HEK293T (cell line): ENCODE measurements around the gene BCCIP.

Source experiments
- CTCF ChIA-PET: fragments of 350-600 bp; formaldehyde crosslinking; extraction: SDS; loops from one replicate; lab custom pipeline; 2021; ENCODE audit warnings: antibody characterized with exemption, inconsistent platforms; lab: Yijun Ruan, JAX
- POLR2A ChIA-PET: fragments of 350-600 bp; formaldehyde crosslinking; extraction: SDS; loops from one replicate; lab custom pipeline; 2020; ENCODE audit warnings: antibody characterized with exemption, inconsistent platforms; lab: Yijun Ruan, JAX
- DNase-seq: peaks from one replicate; pipeline ENCODE4 v3.0.0; 2012; ENCODE audit warnings: mixed read lengths; ENCODE audit errors: extremely low spot score
- ARNT ChIP-seq: fragments of 450-650 bp; IDR thresholded peaks from 2 replicates; pipeline ENCODE4 v1.6.1; 2017; ENCODE audit warnings: mild to moderate bottlenecking
- BHLHE40 ChIP-seq: fragments of 450-650 bp; IDR thresholded peaks from 2 replicates; pipeline ENCODE4 v1.6.1; 2016; ENCODE audit warnings: mild to moderate bottlenecking, moderate library complexity, borderline replicate concordance
- CTBP1 ChIP-seq: fragments of 450-650 bp; IDR thresholded peaks from 2 replicates; pipeline ENCODE4 v1.6.1; 2016; ENCODE audit warnings: borderline replicate concordance
- ELF4 ChIP-seq: fragments of 450-650 bp; IDR thresholded peaks from 2 replicates; pipeline ENCODE4 v1.6.1; 2017; ENCODE audit warnings: antibody characterized with exemption
- FOXA1 ChIP-seq: fragments of 450-650 bp; IDR thresholded peaks from 2 replicates; pipeline ENCODE4 v1.6.1; 2016; ENCODE audit warnings: mild to moderate bottlenecking
- FOXK2 ChIP-seq: fragments of 450-650 bp; IDR thresholded peaks from 2 replicates; pipeline ENCODE4 v1.6.1; 2016; ENCODE audit warnings: mild to moderate bottlenecking
- FOXM1 ChIP-seq: fragments of 450-650 bp; IDR thresholded peaks from 2 replicates; pipeline ENCODE4 v1.6.1; 2017; ENCODE audit warnings: mild to moderate bottlenecking, borderline replicate concordance
- HDGF ChIP-seq: fragments of 450-650 bp; IDR thresholded peaks from 2 replicates; pipeline ENCODE4 v1.6.1; 2017; ENCODE audit warnings: antibody characterized with exemption, borderline replicate concordance
- L3MBTL2 ChIP-seq: fragments of 450-650 bp; conservative IDR thresholded peaks from 2 replicates; pipeline ENCODE4 v1.6.1; 2016; ENCODE audit warnings: mild to moderate bottlenecking
- LEF1 ChIP-seq: fragments of 450-650 bp; IDR thresholded peaks from 2 replicates; pipeline ENCODE4 v1.6.1; 2017; ENCODE audit warnings: mild to moderate bottlenecking, borderline replicate concordance
- NFRKB ChIP-seq: fragments of 450-650 bp; IDR thresholded peaks from 2 replicates; pipeline ENCODE4 v1.6.1; 2016; ENCODE audit warnings: mild to moderate bottlenecking, moderate library complexity
- PKNOX1 ChIP-seq: fragments of 450-650 bp; IDR thresholded peaks from 2 replicates; pipeline ENCODE4 v1.6.1; 2016
- SP1 ChIP-seq: fragments of 450-650 bp; IDR thresholded peaks from 2 replicates; pipeline ENCODE4 v1.6.1; 2017
- SUZ12 ChIP-seq: fragments of 450-650 bp; IDR thresholded peaks from 2 replicates; pipeline ENCODE4 v1.6.1; 2016; ENCODE audit warnings: mild to moderate bottlenecking
- TARDBP ChIP-seq: fragments of 450-650 bp; IDR thresholded peaks from 2 replicates; pipeline ENCODE4 v1.6.1; 2016
- ZNF384 ChIP-seq: fragments of 450-650 bp; IDR thresholded peaks from 2 replicates; pipeline ENCODE4 v1.6.1; 2016

The BCCIP gene

GRCh38 chr10:125808047-125808446, 15.3 kb upstream of the BCCIP start:
- DNase-seq = no peak
- ChIA-PET POLR2A (interaction anchor here (2.5 kb wide), 1 partner anchor 15 kb away, joined by 7 read pairs; the partner anchor contains the start of genes BCCIP and UROS), CTCF (no interaction called here)
- TF ChIP-seq FOXM1 (no peak), L3MBTL2 (no peak), ZNF384 (no peak), SUZ12 (no peak), ELF4 (no peak), LEF1 (no peak), PKNOX1 (no peak), CTBP1 (no peak), FOXA1 (no peak), ARNT (no peak), NFRKB (no peak)

GRCh38 chr10:125811251-125811650, 12.1 kb upstream of the BCCIP start:
- peak; percentile 9 for DNase-seq
- CTCF ChIA-PET = no interaction called here
- POLR2A ChIA-PET = no interaction called here
- TF ChIP-seq ZNF384 = no peak
- TF ChIP-seq BHLHE40 = no peak
- no peak for TF ChIP-seq L3MBTL2
- no peak for TF ChIP-seq NFRKB
- no peak for TF ChIP-seq SP1
- no peak for TF ChIP-seq TARDBP

DNA sequence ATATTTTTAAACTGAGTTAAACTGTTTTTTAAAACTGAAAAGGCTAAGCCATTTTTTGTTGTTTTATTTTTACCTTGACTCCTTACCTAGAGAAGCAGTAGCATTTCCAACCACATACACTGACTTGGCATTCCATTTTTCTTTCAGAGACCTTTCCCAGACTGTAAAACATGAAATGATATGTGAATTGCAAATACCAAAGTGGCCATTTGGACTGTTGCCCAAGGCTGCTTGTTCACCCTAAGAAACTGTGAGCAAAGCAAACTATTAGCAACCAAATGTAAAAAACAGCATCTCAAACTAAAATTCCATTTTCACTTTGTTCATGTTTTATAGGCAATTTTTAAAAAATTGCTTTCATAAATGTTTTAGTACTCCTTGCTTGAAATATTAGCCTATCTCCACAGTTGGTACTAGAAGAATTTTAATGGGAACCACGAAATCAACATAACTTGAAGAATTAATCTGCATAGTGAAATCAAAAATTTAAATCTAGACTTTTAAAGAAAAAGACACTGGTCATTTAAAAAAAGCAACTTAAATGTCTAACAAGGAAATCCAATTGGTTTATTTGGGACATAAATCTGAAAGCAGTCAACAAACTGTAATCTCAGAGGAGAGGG, 11.1 kb upstream of the BCCIP start:
- POLR2A ChIA-PET = no interaction called here

DNA sequence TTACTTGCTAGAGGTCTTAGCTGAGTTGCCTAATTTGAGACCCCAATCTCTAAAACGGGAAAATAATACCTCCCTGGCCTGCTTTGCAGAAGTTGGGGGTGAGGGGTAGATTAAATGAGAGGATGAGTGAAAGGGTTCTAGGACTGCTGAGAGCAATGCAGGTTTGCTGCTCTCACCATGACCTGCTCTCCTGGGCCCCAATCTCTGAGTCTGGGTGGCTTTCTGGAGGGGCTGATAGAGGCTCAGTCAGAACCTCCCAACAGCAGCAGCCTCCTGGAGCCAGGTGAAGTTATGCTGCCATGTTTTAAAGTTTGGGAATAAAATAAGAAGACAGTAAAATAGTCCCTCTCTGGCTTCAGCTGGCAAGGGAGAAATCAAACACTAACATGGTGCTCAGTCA, 7.6 kb upstream of the BCCIP start:
- TF ChIP-seq TARDBP (no peak), LEF1 (no peak), FOXM1 (no peak), PKNOX1 (no peak), NFRKB (no peak), BHLHE40 (no peak), CTBP1 (no peak), ELF4 (no peak), HDGF (no peak), FOXK2 (no peak), L3MBTL2 (no peak), SUZ12 (no peak), ARNT (no peak), FOXA1 (no peak), ZNF384 (no peak), SP1 (no peak)
- CTCF ChIA-PET = no interaction called here
- POLR2A ChIA-PET = no interaction called here
- DNase-seq = no peak

More for the DNA sequence above, 11.1 kb upstream of the BCCIP start:
- no peak for DNase-seq
- CTCF ChIA-PET = no interaction called here
- TF ChIP-seq FOXA1 = no peak
- TF ChIP-seq ZNF384 = no peak
- no peak for TF ChIP-seq SP1
- TF ChIP-seq SUZ12 = no peak
- no peak for TF ChIP-seq NFRKB
- no peak for TF ChIP-seq PKNOX1
- no peak for TF ChIP-seq ELF4
- no peak for TF ChIP-seq TARDBP
- TF ChIP-seq FOXK2 = no peak
- TF ChIP-seq CTBP1 = no peak
- TF ChIP-seq LEF1 = no peak
- no peak for TF ChIP-seq BHLHE40

DNA sequence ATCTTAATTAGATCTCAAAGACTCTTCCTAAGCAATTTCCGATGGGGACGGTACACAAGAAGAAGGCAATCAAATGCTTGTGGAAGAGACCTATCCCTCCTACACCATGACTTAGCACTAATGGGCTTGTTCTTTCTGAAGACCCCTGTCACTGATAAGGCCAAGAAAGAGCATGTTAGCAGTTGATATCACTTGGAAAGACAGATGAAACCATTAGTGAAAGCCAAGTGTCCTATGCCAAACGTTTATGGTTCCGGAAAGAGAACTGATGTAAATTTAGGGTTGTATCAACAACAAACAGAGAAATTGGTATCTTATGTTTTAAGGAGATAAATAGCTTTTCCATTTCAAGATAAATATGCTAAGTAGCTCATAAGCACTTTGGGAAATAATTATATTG, 6.8 kb upstream of the BCCIP start:
- no peak for TF ChIP-seq FOXM1
- no peak for DNase-seq
- CTCF ChIA-PET = no interaction called here
- POLR2A ChIA-PET = no interaction called here

DNA sequence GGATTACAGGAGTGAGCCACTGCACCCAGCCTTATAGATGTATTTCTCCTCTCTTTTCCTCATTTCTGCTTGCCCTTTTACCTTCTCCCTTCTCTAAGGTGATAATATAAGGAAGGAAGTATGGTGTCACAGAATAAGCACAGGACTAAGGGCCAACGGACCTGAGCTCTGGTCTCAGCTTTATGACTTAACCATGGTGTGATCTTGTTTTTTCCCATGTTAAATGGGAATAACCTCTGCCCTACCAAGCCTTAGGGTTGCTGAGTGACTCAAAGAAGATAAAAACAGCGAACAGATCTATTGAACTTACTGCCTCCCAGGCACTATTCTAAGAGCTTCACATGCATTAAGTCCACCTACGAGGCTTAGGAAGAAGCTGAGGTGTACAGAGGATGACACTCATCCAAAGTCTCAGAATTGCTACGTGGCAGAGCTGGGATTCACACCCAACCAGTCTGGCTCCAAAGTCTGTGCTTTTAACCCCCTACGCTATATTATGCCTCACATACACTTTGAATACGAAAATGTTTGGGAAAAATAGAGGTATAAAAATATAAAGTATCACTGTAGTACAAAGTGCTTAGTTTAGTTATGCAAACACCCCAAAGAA, 5.9 kb upstream of the BCCIP start:
- TF ChIP-seq FOXA1 (no peak), BHLHE40 (no peak), FOXK2 (no peak), ZNF384 (no peak), TARDBP (no peak), HDGF (no peak), LEF1 (no peak), FOXM1 (no peak), PKNOX1 (no peak), SP1 (no peak), CTBP1 (no peak), NFRKB (no peak), ELF4 (no peak), L3MBTL2 (no peak)
- POLR2A ChIA-PET = no interaction called here
- CTCF ChIA-PET = no interaction called here
- no peak for DNase-seq
